ENCODE measurements around the gene DENND4A. TPM values are rescaled to one million over a fixed set of nuclear protein-coding genes. Genes with fewer than 3 reads are reported as not detected.

The DENND4A gene
- total RNA-seq, 1 experiment from 2014 or later = 16.9 TPM

- no peak overlapping the region for H3K27ac Mint-ChIP-seq (ENCODE audit: low read depth, unreplicated experiment)
- intact Hi-C loops (cut with micrococcal nuclease) = no loop called here
- peak; percentile 68 for DNase-seq (ENCODE audit: unreplicated experiment)
- POLR2A ChIA-PET = interaction anchor here (0.9 to 1.4 kb wide), 3 partner anchors 10 to 64 kb away, joined by 3 to 5 read pairs (median 4); partner anchors contain the start of gene INTS14
- H3K27me3 Mint-ChIP-seq (ENCODE audit: insufficient read depth, unreplicated experiment) = no peaks in the 10 kb centered on the region
- H3K4me1 Mint-ChIP-seq (ENCODE audit: insufficient read depth, unreplicated experiment) = no peaks in the 10 kb centered on the region
- no TSS peak for BruUV-seq (replicated peaks)
- peaks cover 60% of the 10 kb centered on the region for H3K36me3 Mint-ChIP-seq (ENCODE audit: insufficient read depth, unreplicated experiment)
- TF ChIP-seq CTCF (IDR thresholded peaks at IDR 0.05; ENCODE audit: unreplicated experiment) = no peak
- H3K9me3 Mint-ChIP-seq (ENCODE audit: unreplicated experiment) = no peaks in the 10 kb centered on the region
- no peak overlapping the region for H3K4me3 Mint-ChIP-seq (ENCODE audit: unreplicated experiment)
- CTCF ChIA-PET = interaction anchor here (0.5 to 1.1 kb wide), 2 partner anchors 14 to 181 kb away, joined by 3 read pairs; no protein-coding TSS in a partner anchor
These were observed 131.2 kb downstream of the DENND4A start for GRCh38 chr15:65660927-65661326.

DNA sequence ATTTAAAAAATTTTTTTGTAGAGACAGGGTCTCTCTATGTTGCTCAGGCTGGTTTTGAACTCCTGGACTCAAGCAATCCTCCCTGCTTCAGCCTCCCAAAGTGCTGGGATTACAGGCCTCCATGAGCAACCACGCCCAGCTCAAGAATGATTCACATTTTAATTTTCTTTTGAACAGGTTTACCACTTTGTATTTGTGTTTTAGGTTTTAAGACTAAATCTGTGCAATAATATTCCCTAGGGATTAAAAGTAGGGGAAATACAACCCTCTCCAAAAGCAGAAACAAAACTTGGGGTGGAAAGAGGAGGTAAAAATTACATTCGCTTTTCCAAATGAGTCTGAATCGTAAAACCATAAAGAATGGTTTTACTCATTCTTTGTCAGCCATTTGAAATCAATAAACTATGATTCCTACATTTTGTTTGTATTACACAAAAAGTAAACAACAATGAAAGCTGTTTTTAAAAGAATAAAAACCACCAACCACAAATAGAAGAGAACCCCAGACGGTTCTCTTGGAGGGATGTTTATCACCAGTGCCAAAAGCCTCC is 132.5 kb downstream of the DENND4A start:
- Mint-ChIP-seq H3K4me3 (ENCODE audit: unreplicated experiment) (no peak overlapping the region), H3K9me3 (ENCODE audit: unreplicated experiment) (no peaks in the 10 kb centered on the region), H3K27ac (ENCODE audit: low read depth, unreplicated experiment) (no peak overlapping the region), H3K4me1 (ENCODE audit: insufficient read depth, unreplicated experiment) (peaks cover 8% of the 10 kb centered on the region), H3K36me3 (ENCODE audit: insufficient read depth, unreplicated experiment) (peaks cover 57% of the 10 kb centered on the region), H3K27me3 (ENCODE audit: insufficient read depth, unreplicated experiment) (no peaks in the 10 kb centered on the region)
- ChIA-PET POLR2A (interaction anchor here (1.0 to 1.4 kb wide), 4 partner anchors 9 to 210 kb away, joined by 3 to 5 read pairs (median 4); partner anchors contain the start of genes INTS14 and RAB11A), CTCF (interaction anchor here (1.0 to 2.7 kb wide), 2 partner anchors 21 to 165 kb away, joined by 3 to 12 read pairs; no protein-coding TSS in a partner anchor)
- DNase-seq (ENCODE audit: unreplicated experiment) = no peak
- no TSS peak for BruUV-seq (replicated peaks)
- intact Hi-C loops (cut with micrococcal nuclease) = no loop called here
- TF ChIP-seq CTCF (IDR thresholded peaks at IDR 0.05; ENCODE audit: unreplicated experiment) = no peak

DNA sequence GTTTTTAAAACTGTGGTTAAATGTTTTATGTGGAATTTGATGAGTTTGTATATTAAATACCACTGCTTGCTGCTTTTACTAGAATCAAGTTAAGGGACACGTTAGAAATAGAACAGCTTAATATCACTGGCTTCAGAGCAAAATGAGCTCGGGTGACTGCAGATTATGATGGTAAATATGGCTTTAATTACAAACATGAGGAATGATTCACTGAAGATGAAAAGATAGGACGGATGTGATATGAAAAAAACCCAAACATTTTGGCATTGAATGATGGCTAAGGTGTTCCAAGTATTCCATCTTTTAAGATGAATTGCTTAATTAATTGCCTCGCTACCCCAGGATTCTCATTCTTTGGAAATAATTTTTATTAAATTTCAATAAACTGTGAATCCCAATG is 136.6 kb downstream of the DENND4A start:
- no TSS peak for BruUV-seq (replicated peaks)
- Mint-ChIP-seq H3K27ac (ENCODE audit: low read depth, unreplicated experiment) (peak overlapping the region; percentile 80), H3K4me3 (ENCODE audit: unreplicated experiment) (no peak overlapping the region), H3K4me1 (ENCODE audit: insufficient read depth, unreplicated experiment) (peaks cover 26% of the 10 kb centered on the region), H3K36me3 (ENCODE audit: insufficient read depth, unreplicated experiment) (peaks cover 46% of the 10 kb centered on the region), H3K27me3 (ENCODE audit: insufficient read depth, unreplicated experiment) (no peaks in the 10 kb centered on the region), H3K9me3 (ENCODE audit: unreplicated experiment) (no peaks in the 10 kb centered on the region)
- CTCF ChIA-PET = no interaction called here
- DNase-seq (ENCODE audit: unreplicated experiment) = no peak
- no peak for TF ChIP-seq CTCF (IDR thresholded peaks at IDR 0.05; ENCODE audit: unreplicated experiment)
- intact Hi-C loops (cut with micrococcal nuclease) = no loop called here
- POLR2A ChIA-PET = interaction anchor here (0.6 to 0.8 kb wide), 2 partner anchors 12 to 148 kb away, joined by 3 to 5 read pairs; no protein-coding TSS in a partner anchor

DNA sequence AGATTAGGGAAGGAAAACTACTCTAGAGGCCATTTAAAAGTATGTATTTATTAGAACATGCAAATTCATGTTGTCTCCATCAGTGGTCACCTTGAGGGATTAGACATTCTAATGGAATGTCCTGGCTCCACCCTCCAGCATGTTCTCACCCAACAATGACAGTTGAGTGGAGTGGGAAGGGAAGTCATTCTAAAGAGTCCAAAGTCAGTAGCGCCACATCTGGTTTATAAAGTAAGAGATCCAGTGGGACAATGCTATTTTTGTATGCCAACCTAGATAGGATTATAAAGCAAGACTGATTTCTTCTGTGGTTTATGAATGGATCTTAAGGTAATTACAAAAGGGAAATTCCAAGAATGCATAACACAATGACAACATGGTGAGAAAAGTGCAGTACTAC is 137.1 kb downstream of the DENND4A start:
- CTCF ChIA-PET = interaction anchor here (1.2 to 1.9 kb wide), 2 partner anchors 17 to 214 kb away, joined by 7 to 11 read pairs; partner anchors contain the start of gene RAB11A
- H3K4me3 Mint-ChIP-seq (ENCODE audit: unreplicated experiment) = no peak overlapping the region
- intact Hi-C loops (cut with micrococcal nuclease) = no loop called here
- H3K9me3 Mint-ChIP-seq (ENCODE audit: unreplicated experiment) = no peaks in the 10 kb centered on the region
- H3K27me3 Mint-ChIP-seq (ENCODE audit: insufficient read depth, unreplicated experiment) = no peaks in the 10 kb centered on the region
- H3K4me1 Mint-ChIP-seq (ENCODE audit: insufficient read depth, unreplicated experiment) = peaks cover 26% of the 10 kb centered on the region
- TF ChIP-seq CTCF (IDR thresholded peaks at IDR 0.05; ENCODE audit: unreplicated experiment) = no peak
- DNase-seq (ENCODE audit: unreplicated experiment) = no peak
- no TSS peak for BruUV-seq (replicated peaks)
- peak overlapping the region; percentile 80 for H3K27ac Mint-ChIP-seq (ENCODE audit: low read depth, unreplicated experiment)
- POLR2A ChIA-PET = interaction anchor here (0.6 to 0.8 kb wide), 3 partner anchors 13 to 148 kb away, joined by 3 to 5 read pairs (median 4); no protein-coding TSS in a partner anchor
- peaks cover 43% of the 10 kb centered on the region for H3K36me3 Mint-ChIP-seq (ENCODE audit: insufficient read depth, unreplicated experiment)
